Ascending aorta (tissue), 2 donors: Measurements from ENCODE around the gene SNX3. TPM values are rescaled to one million over a fixed set of nuclear protein-coding genes. Genes with fewer than 3 reads are reported as not detected.
A peak's percentile ranks its signal among the peaks of the same experiment; 100 is the strongest.

Experiments used
- DNase-seq, 2 donors: peaks; one replicate each; pipeline ENCODE4 v3.0.0-alpha.2; 2019; ENCODE audit warnings: low spot score in 2 of 2
- H3K27ac ChIP-seq, 2 donors: fragments of 200-600 bp; sonication (generic); one replicate each; pipeline ENCODE4 v1.5.1; 2016 to 2017; ENCODE audit warnings: mild to moderate bottlenecking in 1 of 2
- H3K27me3 ChIP-seq: fragments of 200-600 bp; sonication (generic); one replicate; pipeline ENCODE4 v1.5.1; 2017
- H3K36me3 ChIP-seq, 2 donors: fragments of 200-600 bp; sonication (generic); one replicate each; pipeline ENCODE4 v1.5.1; 2016
- H3K4me1 ChIP-seq, 2 donors: fragments of 200-600 bp; sonication (generic); one replicate each; pipeline ENCODE4 v1.5.1; 2016 to 2017; ENCODE audit warnings: mild to moderate bottlenecking in 1 of 2
- H3K4me3 ChIP-seq, 2 donors: fragments of 200-600 bp; sonication (generic); one replicate each; pipeline ENCODE4 v1.5.1; 2016 to 2017; ENCODE audit warnings: mild to moderate bottlenecking in 1 of 2
- H3K9me3 ChIP-seq, 2 donors: fragments of 200-600 bp; sonication (generic); one replicate each; pipeline ENCODE4 v1.5.1; 2016
- CTCF ChIP-seq, 3 experiments: fragments of 200-600 bp in 2 of 3; fragments of 450-650 bp in 1 of 3; sonication (generic) in 2 of 3; IDR thresholded peaks; one replicate each; pipeline ENCODE4 v1.5.1; 2016 to 2019; ENCODE audit warnings: antibody characterized with exemption in 3 of 3, mild to moderate bottlenecking in 1 of 3, moderate library complexity in 1 of 3
- intact Hi-C: fragments of 100-400 bp; cut with DNase I; formaldehyde crosslinking; loops from one replicate; pipeline ENCODE4 v1.15.1; 2023
- total RNA-seq: library from RNA; depleted of rRNA; stranded (reverse); fragments of >200 nt; gene quantifications from one replicate; pipeline ENCODE4 v1.1.0, GENCODE V29; 2016

SNX3 gene
- total RNA-seq, 1 donor from 2014 or later, result 112 TPM

- intact Hi-C loops, result no loop called here
- peak in 1 of 2 donors; percentile 48 for DNase-seq
- Histone ChIP-seq H3K27me3 (peaks cover 12% of the 10 kb centered on the region), H3K9me3 (no peaks in the 10 kb centered on the region), H3K4me3 (no peak overlapping the region), H3K27ac (no peak overlapping the region), H3K4me1 (peaks cover 4 to 10% of the 10 kb centered on the region in 2 donors), H3K36me3 (no peaks in the 10 kb centered on the region)
- no peak for TF ChIP-seq CTCF (IDR thresholded peaks at IDR 0.05)
These were observed 89.4 kb downstream of the SNX3 start for GRCh38 chr6:108171291-108171917.

GRCh38 chr6:108170332-108171290, 90.2 kb downstream of the SNX3 start:
- H3K9me3 ChIP-seq, result no peaks in the 10 kb centered on the region
- H3K36me3 ChIP-seq, result no peaks in the 10 kb centered on the region
- no peak overlapping the region for H3K4me3 ChIP-seq
- no peak overlapping the region for H3K27ac ChIP-seq
- intact Hi-C loops, result no loop called here
- TF ChIP-seq CTCF (IDR thresholded peaks at IDR 0.05), result no peak
- peak in 1 of 2 donors; percentile 8 for DNase-seq
- peaks cover 4% of the 10 kb centered on the region for H3K27me3 ChIP-seq
- H3K4me1 ChIP-seq, result peaks cover 3 to 16% of the 10 kb centered on the region in 2 donors

GRCh38 chr6:108169464-108170331, 91.1 kb downstream of the SNX3 start:
- H3K4me3 ChIP-seq, result peak overlapping the region; percentile 17 to 41
- no peak overlapping the region for H3K27ac ChIP-seq
- peak in 1 of 2 donors; percentile 58 for DNase-seq
- intact Hi-C loops, result no loop called here
- no peak for TF ChIP-seq CTCF (IDR thresholded peaks at IDR 0.05)
- peaks cover 4% of the 10 kb centered on the region for H3K27me3 ChIP-seq
- no peaks in the 10 kb centered on the region for H3K36me3 ChIP-seq
- peaks cover 6 to 25% of the 10 kb centered on the region in 2 donors for H3K4me1 ChIP-seq
- no peaks in the 10 kb centered on the region for H3K9me3 ChIP-seq

GRCh38 chr6:108168501-108169463, 92.1 kb downstream of the SNX3 start:
- peaks cover 6 to 29% of the 10 kb centered on the region in 2 donors for H3K4me1 ChIP-seq
- H3K36me3 ChIP-seq, result no peaks in the 10 kb centered on the region
- peak overlapping the region; percentile 17 to 41 for H3K4me3 ChIP-seq
- TF ChIP-seq CTCF (IDR thresholded peaks at IDR 0.05), result peak in 1 of 3 experiments; percentile 32
- H3K9me3 ChIP-seq, result no peaks in the 10 kb centered on the region
- peaks cover 12% of the 10 kb centered on the region for H3K27me3 ChIP-seq
- H3K27ac ChIP-seq, result no peak overlapping the region
- intact Hi-C loops, result no loop called here
- peak in 1 of 2 donors; percentile 59 for DNase-seq
